ENCODE measurements around the gene MINK1.
A peak's percentile ranks its signal among the peaks of the same experiment; 100 is the strongest.
"Not testable (repeated sequence)": the region's sequence is repeated elsewhere in the genome, so short reads cannot be mapped to it uniquely, and the experiment has no call there.

Gene MINK1

DNA sequence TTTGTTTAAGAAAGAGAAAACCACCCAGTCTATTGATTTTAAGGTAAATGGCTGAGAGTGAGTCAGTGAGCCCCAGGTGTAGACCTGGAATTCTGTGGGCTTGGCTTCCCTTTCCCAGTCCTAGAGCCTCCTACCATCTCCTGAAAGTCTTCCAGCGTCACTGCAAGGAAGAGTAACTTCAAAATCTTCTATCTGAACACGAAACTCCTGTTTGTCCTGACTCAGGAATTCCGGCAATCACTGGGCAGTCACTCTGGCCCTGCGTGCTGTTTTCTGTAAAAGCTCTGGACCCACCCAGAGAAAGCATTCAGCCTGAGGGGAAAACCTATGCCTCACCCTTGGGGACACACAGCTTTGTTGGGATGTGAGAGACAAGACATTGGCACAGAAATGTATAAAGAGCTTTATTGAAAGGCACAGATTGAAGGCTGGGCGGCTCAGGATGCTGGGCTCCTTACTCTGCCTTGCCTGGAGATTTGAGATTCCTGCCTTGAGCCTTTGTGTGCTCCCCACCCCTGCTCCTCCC is 15.9 kb downstream of the MINK1 start:
- no peak for DNase-seq

DNA sequence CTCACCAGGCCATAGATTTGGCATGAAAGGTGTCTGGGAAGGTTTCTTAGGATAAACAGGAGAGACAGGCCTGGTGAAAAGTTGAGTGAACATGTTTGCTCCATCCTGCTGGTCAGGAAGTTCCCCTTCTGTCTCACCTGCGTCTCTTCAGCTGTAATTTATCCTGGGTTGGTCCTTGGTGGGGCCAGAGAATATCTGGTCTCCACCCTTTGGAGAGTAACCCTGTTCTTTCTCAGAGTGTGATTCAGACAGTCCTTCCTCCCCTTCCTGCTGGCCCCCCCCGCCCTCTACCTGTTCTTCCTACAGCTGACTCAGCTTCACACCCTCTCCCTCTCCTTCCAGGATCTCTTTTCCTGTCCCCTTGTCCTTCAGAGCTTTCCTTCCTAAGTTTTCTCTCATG is 17.1 kb downstream of the MINK1 start:
- DNase-seq = no peak

DNA sequence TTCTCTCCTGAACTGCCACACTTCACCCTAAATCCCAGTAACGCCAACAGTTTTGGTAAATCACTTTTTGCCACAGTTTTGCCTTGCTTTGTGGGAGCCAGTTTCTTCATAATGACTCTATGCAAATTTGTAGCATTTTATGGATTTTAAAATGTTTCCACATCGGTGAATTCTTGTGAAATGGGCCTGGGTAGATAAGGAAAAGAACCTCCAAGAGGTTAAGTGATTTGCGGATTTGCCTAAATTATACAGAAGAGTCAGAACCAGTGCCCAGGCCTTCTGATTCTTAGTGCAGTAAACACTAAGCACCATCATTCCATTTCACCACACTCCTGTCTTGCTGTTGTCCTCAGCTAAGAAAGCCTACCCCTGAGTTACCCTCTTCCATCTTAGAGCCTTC is 17.9 kb downstream of the MINK1 start:
- DNase-seq = no peak

DNA sequence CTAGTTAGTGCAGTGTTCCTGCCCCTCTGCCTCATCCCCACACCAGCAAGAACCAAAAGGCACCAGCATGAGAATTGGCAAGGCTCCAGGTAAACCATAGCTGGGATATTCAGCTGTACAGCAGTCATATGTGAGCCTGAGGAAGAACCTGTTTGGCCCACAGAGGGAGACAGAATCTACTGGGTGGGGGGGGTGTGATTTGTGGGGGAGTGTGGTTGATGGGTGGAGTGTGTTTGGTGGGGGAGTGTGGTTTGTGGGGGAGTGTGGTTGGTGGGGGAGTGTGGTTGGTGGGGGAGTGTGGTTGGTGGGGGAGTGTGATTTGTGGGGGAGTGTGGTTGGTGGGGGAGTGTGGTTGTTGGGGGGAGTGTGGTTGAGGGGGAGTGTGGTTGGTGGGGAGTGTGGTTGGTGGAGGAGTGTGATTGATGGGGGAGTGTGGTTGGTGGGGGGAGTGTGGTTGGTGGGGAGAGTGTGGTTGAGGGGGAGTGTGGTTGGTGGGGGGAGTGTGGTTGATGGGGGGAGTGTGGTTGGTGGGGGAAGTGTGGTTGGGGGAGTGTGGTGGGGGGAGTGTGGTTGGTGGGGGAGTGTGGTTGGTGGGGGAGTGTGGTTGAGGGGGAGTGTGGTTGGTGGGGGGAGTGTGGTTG is 19.5 kb downstream of the MINK1 start:
- DNase-seq = peak; percentile 12

DNA sequence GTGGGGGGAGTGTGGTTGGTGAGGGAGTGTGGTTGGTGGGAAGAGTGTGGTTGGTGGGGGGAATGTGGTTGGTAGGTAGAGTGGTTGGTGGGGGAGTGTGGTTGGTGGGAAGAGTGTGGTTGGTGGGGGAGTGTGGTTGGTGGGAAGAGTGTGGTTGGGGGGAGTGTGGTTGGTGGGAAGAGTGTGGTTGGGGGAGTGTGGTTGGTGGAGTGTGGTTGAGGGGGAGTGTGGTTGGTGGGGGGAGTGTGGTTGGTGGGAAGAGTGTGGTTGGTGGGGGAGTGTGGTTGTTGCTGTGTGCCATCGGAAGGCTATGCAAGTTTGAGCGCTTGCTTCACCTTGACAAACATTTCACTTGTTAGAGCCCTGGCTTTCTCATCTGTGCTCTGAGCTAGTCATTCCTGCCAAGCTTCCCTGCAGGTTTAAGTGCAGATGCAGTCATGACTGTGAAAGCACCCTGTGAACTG is 20.1 kb downstream of the MINK1 start:
- DNase-seq = peak; percentile 12

DNA sequence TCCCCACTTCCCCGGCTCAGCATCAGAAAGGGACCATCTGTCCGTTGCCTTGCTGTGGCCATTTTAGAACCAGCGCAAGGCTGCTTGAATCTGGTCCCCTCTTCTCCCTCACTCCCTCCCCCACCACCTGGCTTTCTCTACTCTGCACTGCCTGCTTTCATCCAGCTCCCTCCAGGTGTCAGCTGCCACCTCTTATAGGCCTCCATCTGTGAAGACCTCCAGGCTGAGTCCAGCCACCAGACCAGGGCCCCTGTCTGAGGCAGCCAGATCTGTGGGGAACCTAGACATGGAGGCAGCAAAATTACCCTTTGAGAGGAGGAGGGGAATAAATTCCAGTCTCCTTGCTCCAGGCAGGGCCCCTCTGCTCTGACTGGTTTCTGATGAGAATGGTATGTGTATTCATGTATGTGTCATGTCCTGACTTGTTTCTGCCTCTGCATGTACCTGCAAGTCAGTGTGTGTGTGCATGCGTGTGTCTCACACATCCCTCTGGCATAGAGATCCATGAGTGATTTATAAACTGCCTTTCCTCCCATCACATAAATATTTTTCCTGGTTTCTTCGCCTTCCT is 21.1 kb downstream of the MINK1 start:
- DNase-seq = no peak

DNA sequence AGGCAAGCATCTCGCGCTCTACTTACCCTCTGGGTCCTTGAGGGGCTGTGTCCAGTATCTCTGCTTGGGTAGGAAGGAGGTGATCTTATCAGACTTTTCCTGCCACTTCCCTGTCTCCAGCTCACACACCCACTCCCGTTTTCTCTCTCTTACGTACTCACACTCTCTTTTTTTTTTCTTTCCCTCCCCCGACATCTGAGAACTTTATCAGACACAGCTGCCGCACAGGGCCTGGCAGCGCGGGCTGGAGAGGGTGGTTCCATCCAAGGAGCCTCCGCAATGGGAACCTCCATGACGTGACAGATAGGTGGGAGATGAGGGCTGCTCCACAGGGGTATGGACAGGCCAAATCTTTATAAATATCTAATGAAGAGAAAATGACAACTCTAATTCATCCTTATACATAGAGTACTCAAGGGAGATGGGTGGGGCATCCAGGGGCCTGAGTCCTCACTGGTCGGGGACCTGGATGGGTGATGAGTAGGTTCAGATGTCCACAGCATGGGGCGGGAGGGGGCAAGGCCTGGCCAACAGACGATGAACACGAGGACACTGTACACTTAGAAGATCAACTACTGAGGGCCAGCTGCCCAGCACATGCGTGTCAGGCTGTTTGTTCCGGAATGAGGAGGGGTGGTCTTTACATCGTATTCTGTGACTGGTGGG is 23.3 kb downstream of the MINK1 start:
- DNase-seq = no peak

DNA sequence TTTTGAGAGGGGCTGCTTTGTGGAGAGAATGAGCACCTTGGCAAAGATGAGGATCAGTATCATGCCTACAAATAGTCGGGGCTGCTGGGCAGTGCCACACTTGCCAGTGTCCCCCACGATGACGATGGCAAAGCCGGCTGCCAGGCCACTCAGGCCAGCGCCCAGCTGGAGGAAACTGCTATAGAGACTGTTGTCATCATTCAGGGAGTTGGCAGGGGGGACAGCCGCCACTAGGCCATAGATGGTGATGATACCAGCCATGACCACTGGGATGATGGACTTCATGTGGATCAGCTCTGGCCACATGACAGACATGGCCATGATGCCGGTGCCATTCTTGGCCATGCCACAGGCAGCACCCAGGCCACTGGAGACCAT is 23.8 kb downstream of the MINK1 start:
- DNase-seq = no peak

DNA sequence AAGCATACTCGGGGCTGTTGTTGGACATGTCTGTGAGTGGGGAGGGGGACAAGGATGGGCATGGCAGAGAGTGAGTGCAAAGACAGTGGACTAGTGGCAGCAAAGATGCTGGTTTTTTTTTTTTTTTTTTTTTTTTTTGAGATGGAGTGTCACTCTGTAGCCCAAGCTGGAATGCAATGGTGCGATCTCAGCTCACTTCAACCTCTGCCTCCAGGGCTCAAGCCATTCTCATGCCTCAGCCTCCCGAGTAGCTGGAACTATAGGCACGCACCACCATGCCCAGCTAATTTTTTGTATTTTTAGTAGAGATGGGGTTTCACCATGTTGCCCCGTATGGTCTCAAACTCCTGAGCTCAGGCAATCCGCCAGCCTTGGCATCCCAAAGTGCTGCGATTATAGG is 24.2 kb downstream of the MINK1 start:
- DNase-seq = not testable (repeated sequence)

DNA sequence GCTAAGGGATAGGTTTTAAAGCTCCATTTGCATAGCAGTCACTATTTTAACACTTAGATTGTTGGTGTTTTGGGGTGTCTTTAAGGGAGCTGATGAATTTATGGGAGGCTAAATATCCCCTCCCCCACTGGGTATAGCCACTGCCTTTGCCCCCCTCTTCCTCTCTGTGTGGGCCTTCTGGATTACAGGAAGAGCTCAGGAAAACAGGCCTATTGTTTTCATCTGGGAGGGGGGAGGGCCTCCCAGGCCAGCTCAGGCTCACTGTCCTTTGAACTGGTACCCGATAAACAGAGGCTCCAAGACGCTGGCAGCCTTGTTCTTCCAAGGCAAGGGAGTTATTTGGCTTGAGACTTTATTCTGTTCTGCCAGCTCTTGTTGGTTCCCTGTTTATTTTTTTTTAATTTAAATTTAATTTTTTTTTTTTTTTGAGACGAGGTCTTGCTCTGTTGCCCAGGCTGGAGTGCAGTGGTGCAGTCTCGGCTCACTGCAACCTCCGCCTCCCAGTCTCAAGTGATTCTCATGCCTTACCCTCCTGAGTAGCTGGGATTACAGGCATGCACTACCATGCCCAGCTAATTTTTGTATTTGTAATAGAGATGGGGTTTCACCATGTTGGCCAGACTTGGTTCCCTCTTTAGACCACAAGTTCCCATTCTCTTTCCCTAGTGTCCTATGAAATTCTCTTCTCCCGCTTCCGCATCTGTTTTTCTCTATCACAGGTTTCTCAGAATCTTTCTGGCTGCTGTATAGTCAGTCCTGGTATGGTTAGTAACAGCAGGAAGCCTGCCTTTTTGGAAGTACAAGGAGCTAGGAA is 25.1 kb downstream of the MINK1 start:
- no peak for DNase-seq

DNA sequence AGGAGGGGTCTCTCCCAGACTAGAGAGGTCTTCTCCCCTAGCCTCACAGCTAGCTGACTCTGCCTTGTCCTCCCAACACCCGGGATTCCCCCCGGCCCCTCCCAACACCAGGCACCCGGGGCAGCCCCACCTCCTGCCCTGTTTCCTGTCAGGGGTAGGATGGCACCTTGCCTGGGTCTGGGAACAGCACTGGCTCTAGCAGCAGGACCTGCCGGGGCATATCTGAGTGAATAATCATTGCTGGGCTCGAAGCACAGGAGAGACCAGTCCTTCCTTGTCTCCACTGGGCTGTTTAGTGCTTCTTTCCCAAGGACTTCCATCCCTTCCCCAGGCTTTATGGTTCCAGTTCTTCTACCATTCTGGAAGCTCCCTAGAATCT is 25.7 kb downstream of the MINK1 start:
- no peak for DNase-seq

DNA sequence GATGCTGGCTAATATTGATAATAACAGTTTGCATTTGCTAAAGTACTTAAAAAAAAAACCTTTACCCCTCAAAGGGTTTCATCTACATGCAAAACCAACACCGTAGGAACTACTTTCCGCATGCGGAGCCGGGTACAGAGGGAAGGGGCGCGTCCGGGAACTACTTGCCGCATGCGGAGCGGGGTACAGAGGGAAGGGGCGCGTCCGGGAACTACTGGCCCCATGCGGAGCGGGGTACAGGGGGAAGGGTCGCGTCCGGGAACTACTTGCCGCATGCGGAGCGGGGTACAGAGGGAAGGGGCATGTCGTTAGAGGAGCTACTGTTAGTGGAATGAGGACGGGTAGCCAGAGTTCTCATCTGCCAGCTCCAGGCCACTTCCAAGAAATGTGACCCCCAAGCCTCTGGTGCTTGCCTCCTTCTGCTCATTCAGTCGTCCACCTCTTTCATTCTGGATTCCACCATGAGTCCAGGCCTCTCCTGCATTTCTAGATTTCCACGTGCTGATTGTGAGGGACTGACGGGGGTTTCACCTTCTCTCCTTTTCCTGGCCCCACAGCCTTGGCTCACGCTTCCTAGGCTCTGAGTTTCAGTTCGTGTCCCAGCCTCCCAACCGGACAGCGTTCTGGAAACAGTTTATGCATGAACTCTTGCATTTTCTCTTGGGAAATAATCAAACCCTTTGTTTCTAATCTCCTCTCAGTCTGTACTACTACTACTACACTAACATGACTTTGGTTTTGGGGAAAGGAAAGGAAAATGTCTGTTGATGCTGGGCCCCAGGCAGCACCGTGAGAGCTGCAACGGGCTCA is 26.9 kb downstream of the MINK1 start:
- DNase-seq = no peak

DNA sequence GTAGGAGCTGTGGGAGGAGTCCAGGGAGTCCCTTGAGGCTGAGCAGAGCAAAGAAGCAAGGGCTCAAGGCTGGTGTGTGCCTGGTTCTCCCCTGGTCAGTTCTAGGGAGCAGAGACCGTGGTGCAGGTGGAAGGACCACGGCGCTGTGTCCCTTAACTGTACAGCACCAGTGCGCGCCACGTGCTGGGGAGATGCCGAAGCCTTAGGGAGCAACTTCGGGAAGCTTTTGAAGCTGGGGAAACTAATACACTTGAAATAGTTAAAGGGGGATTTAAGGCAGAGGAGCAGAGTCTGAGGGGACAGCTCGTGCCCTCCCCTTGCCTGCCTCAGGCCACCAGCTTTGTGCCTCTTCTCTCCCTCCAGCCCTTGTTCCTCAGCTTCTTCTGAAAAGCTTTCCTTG is 27.5 kb downstream of the MINK1 start:
- DNase-seq = no peak

DNA sequence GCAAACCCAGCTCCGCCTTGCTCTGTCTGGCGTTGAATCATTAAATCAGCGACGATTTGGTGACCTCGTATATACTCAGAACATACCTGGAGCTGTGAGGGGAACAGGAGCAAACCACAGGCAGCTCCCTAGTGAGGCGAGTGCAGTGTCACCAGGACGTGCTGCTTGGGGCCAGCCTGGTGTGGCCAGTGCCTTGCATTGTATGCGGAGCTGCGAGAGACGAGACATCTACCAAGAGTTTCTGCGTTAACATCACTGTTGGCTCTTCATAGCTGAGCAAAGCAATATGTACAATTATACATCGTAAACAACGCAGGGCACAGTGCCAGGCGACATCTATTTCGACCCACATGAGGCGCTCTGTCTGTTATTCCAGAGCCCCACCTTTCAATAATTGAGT is 27.9 kb downstream of the MINK1 start:
- DNase-seq = no peak

DNA sequence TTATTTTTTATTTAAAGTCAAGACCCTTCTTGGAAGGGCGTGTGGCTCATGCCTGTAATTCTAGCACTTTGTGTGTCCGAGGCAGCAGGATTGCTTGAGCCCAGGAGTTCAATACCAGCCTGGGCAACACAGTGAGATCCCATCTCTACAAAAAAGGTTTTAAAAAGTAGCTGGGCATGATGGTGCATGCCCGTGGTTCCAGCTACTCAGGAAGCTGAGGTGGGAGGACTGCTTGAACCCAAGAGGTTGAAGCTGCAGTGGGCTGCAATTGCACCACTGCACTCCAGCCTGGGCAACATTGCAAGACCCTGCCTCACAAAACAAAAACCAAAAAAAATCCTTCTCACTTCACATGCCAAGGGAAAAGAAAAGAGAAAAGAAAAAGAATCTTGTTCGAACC is 29.6 kb downstream of the MINK1 start:
- DNase-seq = no peak

DNA sequence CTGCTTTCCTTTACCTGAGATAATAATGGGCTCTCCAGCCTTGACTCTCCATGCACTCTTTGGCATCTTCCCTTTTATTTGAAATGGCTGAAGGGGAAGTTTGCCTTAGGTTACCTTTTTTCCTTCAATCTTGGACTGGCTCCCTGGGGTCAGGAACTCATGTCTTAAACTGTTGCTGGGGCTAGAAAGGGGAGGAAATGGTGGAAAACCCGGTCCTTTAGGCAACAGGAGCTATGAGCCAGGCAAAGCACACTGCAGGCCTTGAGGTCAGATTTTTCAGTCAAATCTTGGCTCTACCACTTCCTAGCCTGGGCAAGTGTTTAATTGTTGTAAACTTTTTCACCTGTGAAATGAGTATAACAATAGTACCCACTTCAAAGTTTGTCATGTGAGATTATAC is 30.2 kb downstream of the MINK1 start:
- no peak for DNase-seq

DNA sequence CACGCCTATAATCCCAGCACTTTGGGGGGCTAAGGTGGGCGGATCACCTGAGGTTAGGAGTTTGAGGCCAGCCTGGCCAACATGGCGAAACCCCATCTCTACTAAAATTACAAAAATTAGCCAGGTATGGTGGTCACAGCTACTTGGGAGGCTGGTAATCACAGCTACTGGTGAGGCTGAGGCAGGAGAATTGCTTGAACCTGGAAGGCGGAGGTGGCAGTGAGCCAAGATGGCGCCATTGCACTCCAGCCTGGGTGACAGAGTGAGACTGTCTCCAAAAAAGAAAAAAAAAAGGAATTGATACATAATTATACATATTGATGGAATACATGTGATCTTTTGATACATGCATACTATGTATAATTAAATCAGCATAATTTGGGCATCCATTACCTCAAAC is 34.4 kb downstream of the MINK1 start:
- not testable (repeated sequence) for DNase-seq

DNA sequence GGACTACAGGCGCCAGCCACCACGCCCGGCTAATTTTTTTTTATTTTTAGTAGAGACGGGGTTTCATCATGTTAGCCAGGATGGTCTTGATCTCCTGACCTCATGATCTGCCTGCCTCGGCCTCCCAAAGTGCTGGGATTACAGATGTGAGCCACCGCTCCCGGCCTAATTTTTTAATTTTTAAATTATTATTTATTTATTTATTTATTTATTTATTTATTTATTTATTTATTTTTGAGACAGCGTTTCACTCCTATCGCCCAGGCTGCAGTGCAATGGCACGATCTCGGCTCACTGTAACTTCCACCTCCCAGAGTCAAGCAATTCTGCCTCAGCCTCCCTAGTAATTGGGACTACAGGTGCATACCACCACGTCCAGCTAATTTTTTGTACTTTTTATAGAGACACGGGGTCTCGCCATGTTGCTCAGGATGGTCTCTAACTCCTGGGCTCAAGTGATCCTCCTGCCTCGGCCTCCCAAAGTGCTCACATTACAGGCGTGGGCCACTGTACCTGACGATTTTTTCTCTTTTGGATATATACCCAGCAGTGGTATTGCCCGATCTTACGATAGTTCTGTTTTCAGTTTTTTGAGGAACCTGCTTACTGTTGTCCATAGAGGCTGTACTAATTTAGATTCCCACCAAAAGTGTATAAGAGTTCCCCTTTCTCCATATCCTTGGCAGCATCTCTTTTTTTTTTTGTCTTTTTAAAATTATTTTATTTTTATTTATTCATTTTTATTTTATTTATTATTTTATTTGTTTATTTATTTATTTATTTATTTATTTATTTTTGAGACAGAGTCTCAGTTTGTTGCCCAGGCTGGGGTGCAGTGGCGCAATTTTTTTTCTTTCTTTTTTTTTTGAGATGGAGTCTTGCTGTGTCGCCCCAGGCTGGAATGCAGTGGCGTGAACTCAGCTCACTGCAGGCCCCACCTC is 36.2 kb downstream of the MINK1 start:
- not testable (repeated sequence) for DNase-seq

DNA sequence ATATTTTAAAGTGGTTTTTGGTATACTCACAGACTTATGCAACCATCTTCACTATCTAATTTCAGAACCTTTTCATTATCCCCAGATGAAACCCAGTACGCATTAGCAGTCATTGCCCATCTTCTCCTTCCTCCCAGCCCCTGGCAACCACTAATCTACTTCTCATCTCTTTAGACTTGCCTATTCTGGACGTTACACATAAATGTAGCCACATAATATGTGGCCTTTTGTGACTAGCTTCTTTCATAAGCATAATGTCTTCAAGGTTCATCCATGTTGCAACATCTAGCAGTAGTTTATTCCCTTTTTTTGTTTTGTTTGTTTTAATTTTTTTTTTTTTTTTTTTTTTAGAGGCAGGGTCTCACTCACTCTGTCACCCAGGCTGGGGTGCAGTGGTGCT is 37.7 kb downstream of the MINK1 start:
- no peak for DNase-seq

DNA sequence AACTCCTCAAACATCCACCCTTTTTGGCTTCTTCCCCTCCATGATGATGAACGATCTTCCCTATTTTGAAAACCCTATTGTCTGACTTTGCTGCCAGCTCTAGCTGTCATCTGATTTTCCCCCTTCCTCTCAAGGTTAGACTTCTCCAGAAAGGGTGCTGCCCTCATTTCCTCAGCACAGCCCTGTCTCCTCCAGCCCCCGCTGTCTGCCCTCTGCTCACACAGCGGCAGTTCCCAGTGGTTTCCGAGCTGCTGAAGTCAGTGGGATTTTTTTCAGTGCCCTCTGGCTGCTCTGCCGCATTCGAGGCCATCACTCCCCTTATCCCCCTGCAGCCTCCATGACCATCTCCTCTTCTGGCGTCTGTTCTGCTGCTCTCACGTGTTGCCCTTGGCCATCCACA is 39.6 kb downstream of the MINK1 start:
- DNase-seq = no peak

DNA sequence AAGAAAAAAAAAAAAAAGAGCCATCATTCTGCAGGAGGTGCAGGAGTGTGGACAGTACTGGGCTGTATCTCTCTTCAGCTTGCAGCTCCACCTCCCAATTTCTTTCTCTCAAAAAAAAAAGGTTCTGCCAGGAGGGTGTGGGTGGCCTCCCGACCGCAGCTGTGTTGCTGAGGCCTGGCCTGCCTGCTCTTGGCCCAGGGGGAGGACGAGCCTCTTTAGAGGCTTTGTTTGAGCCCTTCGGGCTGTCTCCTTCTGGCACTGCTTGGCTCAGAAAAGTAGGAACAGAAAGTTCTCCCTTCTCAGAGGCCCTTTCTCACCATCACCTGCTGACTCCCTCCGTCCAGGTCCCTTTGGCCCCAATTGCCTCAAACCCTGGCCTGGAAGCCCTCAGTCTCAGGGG is 43.9 kb downstream of the MINK1 start:
- no peak for DNase-seq
